Brain microvascular endothelial cell (primary cell): ENCODE data around the gene CNIH2.

Experiments
- DNase-seq: peaks from one replicate; pipeline ENCODE4 v3.0.0-alpha.2; 2020
- H3K27ac ChIP-seq: fragments of 250-450 bp; sonication (Bioruptor Pico); 2 replicates; pipeline ENCODE4 v1.5.1; 2020; ENCODE audit warnings: mild to moderate bottlenecking, moderate library complexity
- H3K27me3 ChIP-seq: fragments of 250-450 bp; sonication (Bioruptor Pico); replicated peaks from 2 replicates; pipeline ENCODE4 v1.5.1; 2020; ENCODE audit warnings: mild to moderate bottlenecking
- H3K36me3 ChIP-seq: fragments of 250-450 bp; sonication (Bioruptor Pico); replicated peaks from 2 replicates; pipeline ENCODE4 v1.5.1; 2020; ENCODE audit warnings: mild to moderate bottlenecking
- H3K4me3 ChIP-seq: 2 replicates; pipeline ENCODE4 v1.5.1; 2011; ENCODE audit warnings: low read depth, mild to moderate bottlenecking, control low read depth, low read length, moderate library complexity
- CTCF ChIP-seq: IDR thresholded peaks from 2 replicates; pipeline ENCODE4 v1.5.1; 2011; ENCODE audit warnings: low read depth, mild to moderate bottlenecking, moderate library complexity, low read length, control low read depth, inconsistent platforms; ENCODE audit errors: missing control alignments
- in situ Hi-C: cut with HindIII; loops from 2 replicates; pipeline ENCODE4 v1.10.0; 2017; ENCODE audit warnings: low sequenced_read_pairs, low pct_ligation_motif_present

CNIH2 gene

GRCh38 chr11:66323684-66324083 lies 45.7 kb downstream of the CNIH2 start:
- no peak for DNase-seq
- Histone ChIP-seq H3K27me3 (no peaks in the 10 kb centered on the region), H3K36me3 (no peaks in the 10 kb centered on the region), H3K27ac (no peak overlapping the region), H3K4me3 (no peak overlapping the region)
- no peak for TF ChIP-seq CTCF
- in situ Hi-C loops: no loop called here

DNA sequence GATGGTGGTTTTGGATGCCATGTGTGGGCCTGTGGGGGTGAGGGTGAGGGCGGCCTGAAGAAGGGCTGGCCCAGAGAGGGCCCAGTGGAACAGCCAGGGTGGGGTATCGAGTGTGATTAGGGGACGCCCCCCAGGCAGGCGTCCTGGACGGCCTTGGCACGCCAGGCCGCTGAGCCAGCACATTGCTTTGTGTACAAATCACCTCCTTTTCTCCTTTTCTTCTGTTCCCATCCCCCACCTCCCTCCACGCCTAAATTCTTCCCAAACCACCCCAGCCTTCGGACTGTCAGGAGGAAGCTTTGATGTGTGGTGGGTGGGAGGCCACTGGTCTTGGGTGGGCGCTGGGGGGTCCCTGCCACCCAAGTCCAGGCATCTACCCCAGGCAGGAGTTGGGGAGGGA lies 46.7 kb downstream of the CNIH2 start:
- no peaks in the 10 kb centered on the region for H3K36me3 ChIP-seq
- in situ Hi-C loops: no loop called here
- TF ChIP-seq CTCF: no peak
- H3K4me3 ChIP-seq: no peak overlapping the region
- H3K27ac ChIP-seq: peak overlapping the region; percentile 14
- no peaks in the 10 kb centered on the region for H3K27me3 ChIP-seq
- no peak for DNase-seq

DNA sequence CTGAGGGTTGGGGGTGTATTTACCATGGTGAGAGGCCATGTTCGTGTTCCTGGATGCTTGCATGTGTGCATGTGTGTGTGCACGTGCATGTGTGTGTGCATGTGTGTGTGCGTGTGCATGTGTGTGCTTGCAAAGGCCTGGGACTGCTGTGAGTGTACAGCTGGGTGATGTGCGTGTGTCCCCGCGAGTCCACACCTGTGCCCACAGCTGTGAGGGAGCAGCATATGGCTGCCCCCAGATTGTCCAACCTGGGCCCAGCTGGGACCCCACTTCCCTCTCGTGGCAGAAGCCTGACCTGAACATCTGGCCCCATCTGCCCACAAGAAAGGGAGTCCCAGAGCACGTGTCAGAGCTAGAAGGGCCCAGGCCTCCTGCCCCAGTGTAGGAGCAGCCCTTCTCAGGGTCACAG lies 47.3 kb downstream of the CNIH2 start:
- in situ Hi-C loops: no loop called here
- H3K36me3 ChIP-seq: no peaks in the 10 kb centered on the region
- no peak for DNase-seq
- no peaks in the 10 kb centered on the region for H3K27me3 ChIP-seq
- no peak overlapping the region for H3K27ac ChIP-seq
- no peak overlapping the region for H3K4me3 ChIP-seq
- TF ChIP-seq CTCF: no peak

DNA sequence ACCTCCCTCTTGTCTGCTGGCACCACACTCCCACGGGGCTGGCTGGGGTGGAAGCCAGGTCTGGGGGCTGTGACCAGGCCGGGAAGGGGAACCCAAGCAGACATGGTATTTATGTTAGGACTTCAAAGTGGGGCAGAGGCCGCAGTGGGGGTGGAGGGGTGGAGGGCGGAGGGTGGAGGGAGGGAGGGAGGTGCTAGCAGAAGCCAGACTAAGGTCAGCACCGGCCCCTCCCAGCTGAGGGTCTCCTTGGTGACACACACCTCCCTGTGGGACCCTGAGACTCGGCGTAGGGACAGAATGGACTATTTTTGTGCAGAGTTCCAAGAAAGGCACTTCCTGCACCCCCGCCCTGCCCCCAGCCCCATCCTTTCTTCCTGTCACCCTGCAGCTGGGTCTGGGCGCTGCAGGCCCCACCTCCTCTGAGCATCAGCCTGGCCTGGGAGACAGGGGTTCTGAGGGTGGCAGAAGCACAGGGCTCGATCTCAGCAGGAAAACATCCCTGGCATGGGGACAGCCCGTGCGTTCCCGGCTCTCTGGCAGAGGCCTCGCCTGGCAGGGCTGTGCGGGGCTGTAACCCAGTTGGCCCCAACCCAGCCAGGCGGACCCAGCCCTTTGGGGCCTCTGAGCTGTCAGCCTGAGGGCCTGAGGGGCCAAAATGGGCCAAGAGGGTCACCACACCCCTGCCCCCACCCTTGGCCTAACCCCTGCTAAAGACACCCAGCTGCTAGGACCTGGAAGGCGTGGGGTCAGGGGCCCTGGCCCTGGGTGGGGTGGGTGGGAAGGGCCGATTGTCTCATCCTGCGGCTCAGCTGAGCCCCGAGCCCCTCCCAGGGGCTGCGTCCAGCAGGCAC lies 48.5 kb downstream of the CNIH2 start:
- no peak for TF ChIP-seq CTCF
- Histone ChIP-seq H3K36me3 (no peaks in the 10 kb centered on the region), H3K27ac (peak overlapping the region; percentile 78), H3K27me3 (no peaks in the 10 kb centered on the region), H3K4me3 (no peak overlapping the region)
- no peak for DNase-seq
- in situ Hi-C loops: no loop called here

- TF ChIP-seq CTCF: peak; percentile 23
- Histone ChIP-seq H3K27ac (peak overlapping the region; percentile 78), H3K27me3 (no peaks in the 10 kb centered on the region), H3K36me3 (no peaks in the 10 kb centered on the region), H3K4me3 (no peak overlapping the region)
- in situ Hi-C loops: no loop called here
- DNase-seq: peak; percentile 75
These were observed 49.4 kb downstream of the CNIH2 start for GRCh38 chr11:66327171-66328030.
